KMS-11 (cell line): Measurements from ENCODE around the gene BANF2.

Source experiments
- H2AFZ ChIP-seq: fragments of 200-600 bp; sonication (generic); 2 replicates; pipeline ENCODE4 v1.6.1; 2016; ENCODE audit warnings: antibody characterized with exemption, mixed run types, low read depth
- H3K27ac ChIP-seq: fragments of 200-600 bp; sonication (generic); 2 replicates; pipeline ENCODE4 v1.6.1; 2016; ENCODE audit warnings: mild to moderate bottlenecking, mixed run types
- H3K27me3 ChIP-seq: fragments of 200-600 bp; sonication (generic); 2 replicates; pipeline ENCODE4 v1.6.1; 2017; ENCODE audit warnings: mild to moderate bottlenecking, low read depth, mixed run types, moderate library complexity; ENCODE audit not compliant: insufficient read depth
- H3K36me3 ChIP-seq: fragments of 200-600 bp; sonication (generic); 2 replicates; pipeline ENCODE4 v1.6.1; 2017; ENCODE audit warnings: mild to moderate bottlenecking, mixed run types; ENCODE audit not compliant: insufficient read depth
- H3K4me1 ChIP-seq: fragments of 200-600 bp; sonication (generic); 2 replicates; pipeline ENCODE4 v1.6.1; 2016; ENCODE audit warnings: mild to moderate bottlenecking, low read depth, mixed run types; ENCODE audit not compliant: poor library complexity, severe bottlenecking
- H3K4me2 ChIP-seq: fragments of 200-600 bp; sonication (generic); 2 replicates; pipeline ENCODE4 v1.7.0; 2016; ENCODE audit warnings: mild to moderate bottlenecking, mixed run types
- H3K4me3 ChIP-seq: fragments of 200-600 bp; sonication (generic); IDR thresholded peaks from 2 replicates; pipeline ENCODE4 v1.6.1; 2017; ENCODE audit warnings: low read depth, low read length, mixed read lengths; ENCODE audit not compliant: insufficient read depth
- H3K79me2 ChIP-seq: fragments of 200-600 bp; sonication (generic); 2 replicates; pipeline ENCODE4 v1.6.1; 2016; ENCODE audit warnings: low read depth, mixed run types; ENCODE audit not compliant: insufficient read depth
- H3K9ac ChIP-seq: fragments of 200-600 bp; sonication (generic); 2 replicates; pipeline ENCODE4 v1.6.1; 2016; ENCODE audit warnings: mild to moderate bottlenecking, mixed run types
- H4K20me1 ChIP-seq: fragments of 200-600 bp; sonication (generic); 2 replicates; pipeline ENCODE4 v1.6.1; 2016; ENCODE audit warnings: mild to moderate bottlenecking, mixed run types; ENCODE audit not compliant: insufficient read depth
- CTCF ChIP-seq: fragments of 200-600 bp; sonication (generic); conservative IDR thresholded peaks from 2 replicates; pipeline ENCODE4 v1.6.1; 2017; ENCODE audit warnings: low read depth, mild to moderate bottlenecking, antibody characterized with exemption, low read length, moderate library complexity, mixed read lengths

The BANF2 gene

GRCh38 chr20:17682103-17682888 is 17.5 kb upstream of the BANF2 start, which contains the start of gene RRBP1:
TSS of gene RRBP1 (minus strand) at chr20:17682242. CDS start at chr20:17660507, 21,735 bp downstream.
- H3K4me1 ChIP-seq, result peaks cover 26% of the 10 kb centered on the region
- no peaks in the 10 kb centered on the region for H4K20me1 ChIP-seq
- peak within 1 kb of the TSS; percentile 49; the same call in 1 of the 2 replicates for H3K9ac ChIP-seq
- peak; percentile 82 for TF ChIP-seq CTCF
- peak within 1 kb of the TSS; percentile 38; the same call in 1 of the 2 replicates for H2AFZ ChIP-seq
- H3K27ac ChIP-seq, result peak within 1 kb of the TSS; percentile 33; the same call in 1 of the 2 replicates
- H3K4me2 ChIP-seq, result peak within 1 kb of the TSS; percentile 45; the same call in 1 of the 2 replicates
- H3K27me3 ChIP-seq, result no peaks in the 10 kb centered on the region
- H3K4me3 ChIP-seq, result no peak within 1 kb of the TSS
- peaks cover 34% of the 10 kb centered on the region for H3K79me2 ChIP-seq
- no peaks in the 10 kb centered on the region for H3K36me3 ChIP-seq

GRCh38 chr20:17682889-17683198 is 16.9 kb upstream of the BANF2 start:
- Histone ChIP-seq H2AFZ (peak overlapping the region; percentile 38; the same call in 1 of the 2 replicates), H3K4me3 (no peak overlapping the region), H3K27ac (no peak overlapping the region)

DNA sequence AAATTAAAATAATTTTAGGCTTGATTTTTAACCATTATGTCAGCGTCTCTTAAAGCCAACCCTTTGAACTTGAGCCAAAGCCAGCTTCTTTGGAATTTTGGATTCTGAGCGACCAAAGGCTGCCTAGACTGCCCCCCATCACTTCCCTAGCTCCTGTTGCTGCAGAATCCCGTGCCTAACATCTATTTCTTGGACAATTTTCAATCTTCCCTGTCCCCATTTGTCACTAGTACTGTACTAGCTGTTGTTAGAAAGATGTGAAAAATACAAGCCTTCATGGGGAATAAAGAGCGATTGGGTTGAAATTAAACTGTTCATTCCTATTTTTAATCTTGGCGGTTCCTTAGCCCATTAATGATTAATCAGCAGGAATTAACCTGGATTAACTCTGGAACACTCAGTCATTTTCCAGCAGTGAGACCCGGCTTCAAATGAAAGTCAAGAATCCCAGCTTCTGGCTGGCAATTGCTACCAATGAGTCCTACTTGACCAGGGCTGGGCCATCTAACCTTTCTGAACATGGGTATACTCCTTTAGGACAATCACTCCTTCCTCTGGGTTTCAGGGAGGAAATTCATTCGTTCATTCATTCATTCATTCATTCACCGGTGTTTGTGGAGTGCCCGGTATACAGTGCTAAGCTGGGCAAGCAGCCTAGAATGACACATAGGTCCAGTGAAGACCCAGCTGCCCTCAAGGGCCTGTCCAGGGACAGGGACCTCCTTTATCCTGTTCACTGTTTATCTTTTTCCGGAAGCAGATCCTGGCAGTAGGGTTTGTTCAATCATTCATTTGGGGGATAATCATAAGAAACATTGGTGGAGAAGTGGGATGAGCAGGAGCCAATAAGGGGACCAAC is 16.3 kb upstream of the BANF2 start:
- H3K27me3 ChIP-seq, result no peaks in the 10 kb centered on the region
- H3K9ac ChIP-seq, result no peak overlapping the region
- H3K4me3 ChIP-seq, result no peak overlapping the region
- 0 out of 2 replicates have a peak overlapping the region, but pooled peaks have one; percentile 45 for H3K4me2 ChIP-seq
- peaks cover 22% of the 10 kb centered on the region for H3K79me2 ChIP-seq
- no peaks in the 10 kb centered on the region for H3K36me3 ChIP-seq
- H4K20me1 ChIP-seq, result no peaks in the 10 kb centered on the region
- TF ChIP-seq CTCF, result no peak
- H2AFZ ChIP-seq, result no peak overlapping the region
- H3K4me1 ChIP-seq, result peaks cover 25% of the 10 kb centered on the region
- no peak overlapping the region for H3K27ac ChIP-seq

More at GRCh38 chr20:17682889-17683198, 16.9 kb upstream of the BANF2 start:
- H4K20me1 ChIP-seq, result no peaks in the 10 kb centered on the region
- no peak; the same call in 1 of the 2 replicates for TF ChIP-seq CTCF
- H3K27me3 ChIP-seq, result no peaks in the 10 kb centered on the region
- H3K9ac ChIP-seq, result no peak overlapping the region; the same call in 1 of the 2 replicates
- H3K79me2 ChIP-seq, result peaks cover 28% of the 10 kb centered on the region
- H3K36me3 ChIP-seq, result no peaks in the 10 kb centered on the region
- H3K4me2 ChIP-seq, result peak overlapping the region; percentile 45; the same call in 1 of the 2 replicates
- H3K4me1 ChIP-seq, result peaks cover 26% of the 10 kb centered on the region

- H4K20me1 ChIP-seq, result no peaks in the 10 kb centered on the region
- H2AFZ ChIP-seq, result no peak overlapping the region
- peaks cover 16% of the 10 kb centered on the region for H3K4me1 ChIP-seq
- H3K4me2 ChIP-seq, result no peak overlapping the region
- no peak overlapping the region for H3K27ac ChIP-seq
- H3K79me2 ChIP-seq, result peaks cover 16% of the 10 kb centered on the region
- H3K36me3 ChIP-seq, result no peaks in the 10 kb centered on the region
- no peak overlapping the region for H3K4me3 ChIP-seq
- no peak for TF ChIP-seq CTCF
- H3K27me3 ChIP-seq, result no peaks in the 10 kb centered on the region
- no peak overlapping the region for H3K9ac ChIP-seq
Observed at GRCh38 chr20:17684077-17684888, 15.5 kb upstream of the BANF2 start.
